Vagina (tissue), 2 donors: ENCODE data around the gene CIROP.

Source experiments
- CTCF ChIP-seq, 3 experiments: fragments of 450-650 bp in 2 of 3; fragments of 200-600 bp in 1 of 3; sonication (generic) in 1 of 3; IDR thresholded peaks; one replicate each; pipeline ENCODE4 v1.5.1; 2017 to 2019; ENCODE audit warnings: antibody characterized with exemption in 3 of 3, mild to moderate bottlenecking in 2 of 3, moderate library complexity in 2 of 3
- POLR2A ChIP-seq, 2 donors: fragments of 450-650 bp; IDR thresholded peaks; one replicate each; pipeline ENCODE4 v1.6.1; 2017; ENCODE audit warnings: antibody characterized with exemption in 2 of 2, mild to moderate bottlenecking in 2 of 2, moderate library complexity in 2 of 2
- POLR2AphosphoS5 ChIP-seq, 2 donors: sonication (generic); formaldehyde crosslinking; IDR thresholded peaks; one replicate each; pipeline ENCODE4 v1.9.0; 2017; ENCODE audit warnings: antibody characterized with exemption in 2 of 2, mild to moderate bottlenecking in 2 of 2, low read depth in 1 of 2; ENCODE audit not compliant: insufficient read depth in 1 of 2

DNA sequence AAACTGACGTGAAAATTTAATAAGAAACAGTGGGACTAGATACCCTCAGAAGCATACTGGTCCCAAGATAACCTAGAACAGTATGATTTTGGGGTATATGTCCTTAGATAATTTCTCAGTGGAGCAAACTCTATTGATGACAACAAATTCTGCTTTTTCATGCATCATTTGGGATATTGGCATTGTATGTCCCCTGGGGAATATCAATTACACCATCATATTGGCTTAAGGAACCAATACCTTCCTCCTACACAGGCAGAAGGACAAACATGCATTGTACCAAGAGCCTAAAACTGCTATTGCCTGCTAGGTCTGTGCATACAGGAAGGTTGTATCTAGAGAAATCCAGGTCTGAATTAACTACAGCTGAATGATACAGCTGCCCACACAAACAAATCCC is 29.9 kb downstream of the CIROP start:
- TF ChIP-seq POLR2A (IDR thresholded peaks at IDR 0.05) (no peak), CTCF (IDR thresholded peaks at IDR 0.05) (no peak), POLR2AphosphoS5 (IDR thresholded peaks at IDR 0.05; ENCODE audit: insufficient read depth in 1 of 2, low read depth in 1 of 2) (no peak)
